Caco-2 (cell line): ENCODE results near the gene SHC3. TPM values are rescaled to one million over a fixed set of nuclear protein-coding genes. Genes with fewer than 3 reads are reported as not detected.

Experiments
- BruUV-seq: library from RNA; stranded (reverse); fragments of 400-500 nt; replicated peaks from 2 replicates; lab custom pipeline; 2021; lab: Mats Ljungman, UMichigan
- CTCF ChIA-PET: fragments of 300-600 bp; sonication (Branson Sonifier 250); formaldehyde crosslinking; loops from one replicate; lab custom pipeline; 2022; ENCODE audit warnings: antibody characterized with exemption; lab: Charles Lee
- POLR2A ChIA-PET: fragments of 300-600 bp; sonication (Branson Sonifier 250); formaldehyde crosslinking; loops from one replicate; lab custom pipeline; 2022; ENCODE audit warnings: antibody characterized with exemption; lab: Charles Lee
- DNase-seq, 2 experiments: peaks; one replicate each; pipeline versions ENCODE4 v3.0.0 to v3.0.0-alpha.2; 2020 to 2022
- H3K27me3 ChIP-seq: replicated peaks from 2 replicates; pipeline ENCODE4 v1.6.0; 2011; ENCODE audit warnings: low read length; ENCODE audit not compliant: control insufficient read depth, insufficient read depth
- H3K36me3 ChIP-seq: 2 replicates; pipeline ENCODE4 v1.5.1; 2011; ENCODE audit warnings: low read length; ENCODE audit not compliant: control insufficient read depth, insufficient read depth
- H3K4me1 ChIP-seq: fragments of 250-450 bp; sonication (Bioruptor Pico); 2 replicates; pipeline ENCODE4 v1.5.1; 2020; ENCODE audit warnings: mild to moderate bottlenecking
- H3K4me3 ChIP-seq: 2 replicates; pipeline ENCODE4 v1.5.1; 2011; ENCODE audit warnings: low read depth, mild to moderate bottlenecking, control low read depth, low read length
- H3K9me3 ChIP-seq: fragments of 250-450 bp; sonication (Bioruptor Pico); 2 replicates; pipeline ENCODE4 v1.5.1; 2020; ENCODE audit warnings: mild to moderate bottlenecking, moderate library complexity
- H3K27ac Mint-ChIP-seq: one replicate; pipeline ENCODE4 v1.8.0; 2022; ENCODE audit warnings: mixed read lengths; ENCODE audit not compliant: unreplicated experiment
- H3K27me3 Mint-ChIP-seq: one replicate; pipeline ENCODE4 v1.8.0; 2022; ENCODE audit warnings: mixed read lengths; ENCODE audit not compliant: insufficient read depth, unreplicated experiment
- H3K36me3 Mint-ChIP-seq: one replicate; pipeline ENCODE4 v1.8.0; 2022; ENCODE audit warnings: mild to moderate bottlenecking, mixed read lengths; ENCODE audit not compliant: insufficient read depth, unreplicated experiment
- H3K4me1 Mint-ChIP-seq: one replicate; pipeline ENCODE4 v1.8.0; 2022; ENCODE audit warnings: low read depth, mixed read lengths; ENCODE audit not compliant: unreplicated experiment
- H3K4me3 Mint-ChIP-seq: one replicate; pipeline ENCODE4 v1.8.0; 2022; ENCODE audit warnings: mild to moderate bottlenecking, moderate library complexity, mixed read lengths; ENCODE audit not compliant: unreplicated experiment
- H3K9me3 Mint-ChIP-seq: one replicate; pipeline ENCODE4 v1.8.0; 2022; ENCODE audit warnings: mixed read lengths; ENCODE audit not compliant: unreplicated experiment
- CTCF ChIP-seq, 2 experiments: fragments of 200-600 bp in 1 of 2; IDR thresholded peaks; 1 replicate in 1 of 2; 2 replicates in 1 of 2; pipeline versions ENCODE4 v1.5.1 to v1.8.0; 2011 to 2022; ENCODE audit warnings: antibody characterized with exemption in 1 of 2, control low read depth in 1 of 2, inconsistent platforms in 1 of 2, low read depth in 1 of 2, low read length in 1 of 2, mild to moderate bottlenecking in 1 of 2, moderate library complexity in 1 of 2; ENCODE audit not compliant: insufficient read depth in 1 of 2, severe bottlenecking in 1 of 2, unreplicated experiment in 1 of 2
- intact Hi-C: fragments of 100-400 bp; cut with micrococcal nuclease; formaldehyde crosslinking; loops from one replicate; pipeline ENCODE4 v1.10.0; 2022; ENCODE audit not compliant: unreplicated experiment
- total RNA-seq: library from RNA; stranded (reverse); gene quantifications from 2 replicates; pipeline ENCODE4 v1.2.3, GENCODE V29; 2022

SHC3 gene
- total RNA-seq, 1 experiment from 2014 or later, result 0.20 TPM

- ChIA-PET POLR2A (no interaction called here), CTCF (interaction anchor here (1.0 kb wide), 1 partner anchor 339 kb away, joined by 9 read pairs; no protein-coding TSS in a partner anchor)
- no peak overlapping the region for H3K4me3 Mint-ChIP-seq
These were observed 178.2 kb downstream of the SHC3 start for GRCh38 chr9:89000371-89000781.

GRCh38 chr9:88998911-88999310 lies 179.7 kb downstream of the SHC3 start:
- no peak for DNase-seq
- ChIA-PET POLR2A (no interaction called here), CTCF (no interaction called here)
- no TSS peak for BruUV-seq
- no peak for TF ChIP-seq CTCF (IDR thresholded peaks at IDR 0.05; ENCODE audit: insufficient read depth in 1 of 2, low read depth in 1 of 2, low read length in 1 of 2, severe bottlenecking in 1 of 2, unreplicated experiment in 1 of 2)
- H3K9me3 Mint-ChIP-seq, result no peaks in the 10 kb centered on the region
- intact Hi-C loops, result no loop called here
- Histone ChIP-seq H3K36me3 (no peaks in the 10 kb centered on the region), H3K27me3 (no peaks in the 10 kb centered on the region), H3K4me1 (no peaks in the 10 kb centered on the region), H3K4me3 (no peak overlapping the region), H3K9me3 (no peaks in the 10 kb centered on the region)
- no peaks in the 10 kb centered on the region for H3K4me1 Mint-ChIP-seq
- no peaks in the 10 kb centered on the region for H3K27me3 Mint-ChIP-seq
- H3K27ac Mint-ChIP-seq, result no peak overlapping the region
- H3K36me3 Mint-ChIP-seq, result no peaks in the 10 kb centered on the region
- H3K4me3 Mint-ChIP-seq, result no peak overlapping the region

More at GRCh38 chr9:89000371-89000781, 178.2 kb downstream of the SHC3 start:
- no peaks in the 10 kb centered on the region for H3K4me1 ChIP-seq
- no TSS peak for BruUV-seq
- Mint-ChIP-seq H3K9me3 (no peaks in the 10 kb centered on the region), H3K27ac (no peak overlapping the region), H3K4me1 (no peaks in the 10 kb centered on the region), H3K27me3 (no peaks in the 10 kb centered on the region), H3K36me3 (no peaks in the 10 kb centered on the region)
- H3K4me3 ChIP-seq, result no peak overlapping the region
- no peak for DNase-seq
- H3K36me3 ChIP-seq, result no peaks in the 10 kb centered on the region
- H3K27me3 ChIP-seq, result no peaks in the 10 kb centered on the region
- H3K9me3 ChIP-seq, result no peaks in the 10 kb centered on the region
- intact Hi-C loops, result loop anchor here (5.0 kb wide), 1 partner anchor 113 kb away; no protein-coding TSS in a partner anchor
- TF ChIP-seq CTCF (IDR thresholded peaks at IDR 0.05; ENCODE audit: insufficient read depth in 1 of 2, low read depth in 1 of 2, low read length in 1 of 2, severe bottlenecking in 1 of 2, unreplicated experiment in 1 of 2), result no peak

- no peak overlapping the region for H3K27ac Mint-ChIP-seq
- H3K4me1 Mint-ChIP-seq, result no peaks in the 10 kb centered on the region
- H3K4me1 ChIP-seq, result no peaks in the 10 kb centered on the region
- H3K36me3 Mint-ChIP-seq, result no peaks in the 10 kb centered on the region
- no peak for TF ChIP-seq CTCF (IDR thresholded peaks at IDR 0.05; ENCODE audit: insufficient read depth in 1 of 2, low read depth in 1 of 2, low read length in 1 of 2, severe bottlenecking in 1 of 2, unreplicated experiment in 1 of 2)
- POLR2A ChIA-PET, result no interaction called here
- H3K9me3 Mint-ChIP-seq, result no peaks in the 10 kb centered on the region
- no peaks in the 10 kb centered on the region for H3K9me3 ChIP-seq
- no peak overlapping the region for H3K4me3 Mint-ChIP-seq
- no peaks in the 10 kb centered on the region for H3K36me3 ChIP-seq
- no peaks in the 10 kb centered on the region for H3K27me3 ChIP-seq
- no peaks in the 10 kb centered on the region for H3K27me3 Mint-ChIP-seq
- no peak for DNase-seq
- no TSS peak for BruUV-seq
- intact Hi-C loops, result no loop called here
- CTCF ChIA-PET, result no interaction called here
- H3K4me3 ChIP-seq, result no peak overlapping the region
These were observed 180.1 kb downstream of the SHC3 start for GRCh38 chr9:88998503-88998902.
